HCT116 (cell line): ENCODE measurements around the gene EIF3B. TPM values are rescaled to one million over a fixed set of nuclear protein-coding genes. Genes with fewer than 3 reads are reported as not detected.
"Not testable (repeated sequence)": the region's sequence is repeated elsewhere in the genome, so short reads cannot be mapped to it uniquely, and the experiment has no call there.

Source experiments
- ATAC-seq: fragments of 200-7000 bp; cut with Tn5 transposase; 2 replicates; pipeline ENCODE4 v1.9.1; 2020; ENCODE audit warnings: mild to moderate bottlenecking, moderate library complexity
- BruUV-seq: library from RNA; stranded (reverse); fragments of 400-500 nt; replicated peaks from 2 replicates; lab custom pipeline; 2021; lab: Mats Ljungman, UMichigan
- CTCF ChIA-PET: fragments of 300-600 bp; sonication (Branson Sonifier 250); formaldehyde crosslinking; loops from one replicate; lab custom pipeline; 2021; ENCODE audit warnings: antibody characterized with exemption; lab: Charles Lee
- POLR2A ChIA-PET: fragments of 300-600, 350-600 bp; sonication (Branson Sonifier 250); formaldehyde crosslinking; loops from one replicate; lab custom pipeline; 2021; ENCODE audit warnings: antibody characterized with exemption; lab: Charles Lee
- RAD21 ChIA-PET, 2 experiments: fragments of 300-600 bp; sonication (Branson Sonifier 250); formaldehyde crosslinking; loops; one replicate each; lab custom pipeline; 2023; ENCODE audit warnings: low total read pairs in 2 of 2; ENCODE audit not compliant: uncharacterized antibody in 2 of 2, unreplicated experiment in 2 of 2, low non-redundant PET in 1 of 2; lab: Charles Lee
- DNase-seq: peaks from one replicate; pipeline ENCODE4 v3.0.0-alpha.2; 2010; ENCODE audit warnings: low read depth, low spot score
- H2AFZ ChIP-seq: fragments of 200-600 bp; shearing (Covaris generic), sonication (generic); 2 replicates; pipeline ENCODE4 v1.6.1; 2017; ENCODE audit warnings: low read depth, mixed run types, mixed read lengths, antibody characterized with exemption, low read length; ENCODE audit not compliant: poor library complexity, severe bottlenecking
- H3K27ac ChIP-seq: 2 replicates; pipeline ENCODE4 v1.5.1; 2012; ENCODE audit warnings: low read depth, low read length
- H3K27me3 ChIP-seq: fragments of 200-600 bp; sonication (generic); 2 replicates; pipeline ENCODE4 v1.6.1; 2016; ENCODE audit warnings: mixed run types, low read length, mixed read lengths; ENCODE audit not compliant: insufficient read depth
- H3K36me3 ChIP-seq, 2 experiments: fragments of 200-500 bp in 1 of 2; fragments of 200-600 bp in 1 of 2; sonication (Bioruptor generic) in 1 of 2; sonication (generic) in 1 of 2; 2 replicates each; pipeline versions ENCODE4 v1.5.1 to v1.6.1; 2014 to 2016; ENCODE audit warnings: low read length in 2 of 2, inconsistent platforms in 1 of 2, mixed read lengths in 1 of 2, mixed run types in 1 of 2; ENCODE audit not compliant: insufficient read depth in 2 of 2, control insufficient read depth in 1 of 2
- H3K4me1 ChIP-seq, 2 experiments: fragments of 200-600 bp in 1 of 2; sonication (generic) in 1 of 2; 2 replicates each; pipeline versions ENCODE4 v1.5.1 to v1.6.1; 2012 to 2017; ENCODE audit warnings: low read length in 2 of 2, inconsistent platforms in 1 of 2, mild to moderate bottlenecking in 1 of 2, mixed read lengths in 1 of 2, mixed run types in 1 of 2, moderate library complexity in 1 of 2; ENCODE audit not compliant: insufficient read depth in 2 of 2, control insufficient read depth in 1 of 2
- H3K4me2 ChIP-seq: fragments of 200-600 bp; sonication (generic); 2 replicates; pipeline ENCODE4 v1.6.1; 2017; ENCODE audit warnings: mixed run types, low read length, mixed read lengths
- H3K4me3 ChIP-seq, 2 experiments: fragments of 200-600 bp in 1 of 2; sonication (generic) in 1 of 2; replicated peaks in 1 of 2; 2 replicates each; pipeline ENCODE4 v1.5.1; 2011 to 2016; ENCODE audit warnings: low read length in 2 of 2, control low read depth in 1 of 2, low read depth in 1 of 2, mild to moderate bottlenecking in 1 of 2, mixed read lengths in 1 of 2, mixed run types in 1 of 2
- H3K79me2 ChIP-seq: fragments of 200-600 bp; sonication (generic); 2 replicates; pipeline ENCODE4 v1.6.1; 2017; ENCODE audit warnings: mild to moderate bottlenecking, mixed run types, low read length, moderate library complexity, mixed read lengths; ENCODE audit not compliant: insufficient read depth
- H3K9ac ChIP-seq: fragments of 200-600 bp; sonication (generic); 2 replicates; pipeline ENCODE4 v1.6.1; 2016; ENCODE audit warnings: low read length, mixed read lengths
- H3K9me2 ChIP-seq: fragments of 200-600 bp; sonication (generic), shearing (Covaris generic); 2 replicates; pipeline ENCODE4 v1.6.1; 2017; ENCODE audit warnings: mixed run types, mild to moderate bottlenecking, moderate library complexity; ENCODE audit not compliant: insufficient read depth
- H3K9me3 ChIP-seq, 2 experiments: fragments of 200-500 bp in 1 of 2; fragments of 200-600 bp in 1 of 2; sonication (Bioruptor generic) in 1 of 2; sonication (generic) in 1 of 2; 2 replicates each; pipeline ENCODE4 v1.6.1; 2014 to 2017; ENCODE audit warnings: low read length in 2 of 2, mixed read lengths in 2 of 2, inconsistent platforms in 1 of 2, low read depth in 1 of 2, mild to moderate bottlenecking in 1 of 2, mixed run types in 1 of 2, moderate library complexity in 1 of 2; ENCODE audit not compliant: control insufficient read depth in 1 of 2, insufficient read depth in 1 of 2
- H4K20me1 ChIP-seq: fragments of 200-600 bp; sonication (generic), shearing (Covaris generic); 2 replicates; pipeline ENCODE4 v1.6.1; 2017; ENCODE audit warnings: mixed run types, mild to moderate bottlenecking, moderate library complexity; ENCODE audit not compliant: insufficient read depth
- EGR1 ChIP-seq: IDR thresholded peaks from 2 replicates; pipeline ENCODE4 v1.6.1; 2012; ENCODE audit warnings: low read depth
- ZNF274 ChIP-seq: fragments of 200-500 bp; sonication (Bioruptor generic); IDR thresholded peaks from 2 replicates; pipeline ENCODE4 v1.6.1; 2014; ENCODE audit warnings: mild to moderate bottlenecking, low read depth, low read length, inconsistent platforms
- intact Hi-C: fragments of 100-400 bp; cut with micrococcal nuclease; formaldehyde crosslinking; loops from 2 replicates; pipeline ENCODE4 v1.10.0; 2022
- total RNA-seq: library from RNA; stranded (reverse); gene quantifications from one replicate; pipeline ENCODE4 v1.2.1, GENCODE V29; 2021; ENCODE audit not compliant: unreplicated experiment
- TF ChIP-seq, protein P1 (sequence below): IDR thresholded peaks from 2 replicates; pipeline ENCODE4 v1.6.1; 2011; ENCODE audit warnings: mild to moderate bottlenecking, low read length, moderate library complexity; ENCODE audit not compliant: insufficient replicate concordance; ENCODE audit errors: extremely low read depth
- TF ChIP-seq, protein P2 (sequence below), 3 experiments: fragments of 200-600 bp in 1 of 3; sonication (generic) in 1 of 3; IDR thresholded peaks in 2 of 3; conservative IDR thresholded peaks in 1 of 3; 2 replicates each; pipeline ENCODE4 v1.5.1; 2012 to 2017; ENCODE audit warnings: low read depth in 2 of 3, low read length in 2 of 3, antibody characterized with exemption in 1 of 3, borderline replicate concordance in 1 of 3, control low read depth in 1 of 3, mild to moderate bottlenecking in 1 of 3, mixed read lengths in 1 of 3, mixed run types in 1 of 3, moderate library complexity in 1 of 3; ENCODE audit not compliant: insufficient read depth in 1 of 3

EIF3B gene
- total RNA-seq, 1 experiment from 2014 or later = 324 TPM

GRCh38 chr7:2388637-2388954 is 34.0 kb downstream of the EIF3B start:
- H3K79me2 ChIP-seq = no peaks in the 10 kb centered on the region
- no peaks in the 10 kb centered on the region for H3K36me3 ChIP-seq
- H3K9me2 ChIP-seq = no peaks in the 10 kb centered on the region
- no peaks in the 10 kb centered on the region for H3K27me3 ChIP-seq
- ATAC-seq (no peak), DNase-seq (no peak)
- H3K27ac ChIP-seq = no peak overlapping the region
- no peak overlapping the region for H3K9ac ChIP-seq
- RAD21 ChIA-PET = no interaction called here
- H3K4me1 ChIP-seq = peaks cover 3 to 6% of the 10 kb centered on the region in 2 experiments
- H4K20me1 ChIP-seq = no peaks in the 10 kb centered on the region
- CTCF ChIA-PET = no interaction called here
- no TSS peak for BruUV-seq
- no peak overlapping the region for H3K4me2 ChIP-seq
- no peak overlapping the region for H3K4me3 ChIP-seq
- intact Hi-C loops = no loop called here
- no peak overlapping the region for H2AFZ ChIP-seq
- TF ChIP-seq, protein P1, sequence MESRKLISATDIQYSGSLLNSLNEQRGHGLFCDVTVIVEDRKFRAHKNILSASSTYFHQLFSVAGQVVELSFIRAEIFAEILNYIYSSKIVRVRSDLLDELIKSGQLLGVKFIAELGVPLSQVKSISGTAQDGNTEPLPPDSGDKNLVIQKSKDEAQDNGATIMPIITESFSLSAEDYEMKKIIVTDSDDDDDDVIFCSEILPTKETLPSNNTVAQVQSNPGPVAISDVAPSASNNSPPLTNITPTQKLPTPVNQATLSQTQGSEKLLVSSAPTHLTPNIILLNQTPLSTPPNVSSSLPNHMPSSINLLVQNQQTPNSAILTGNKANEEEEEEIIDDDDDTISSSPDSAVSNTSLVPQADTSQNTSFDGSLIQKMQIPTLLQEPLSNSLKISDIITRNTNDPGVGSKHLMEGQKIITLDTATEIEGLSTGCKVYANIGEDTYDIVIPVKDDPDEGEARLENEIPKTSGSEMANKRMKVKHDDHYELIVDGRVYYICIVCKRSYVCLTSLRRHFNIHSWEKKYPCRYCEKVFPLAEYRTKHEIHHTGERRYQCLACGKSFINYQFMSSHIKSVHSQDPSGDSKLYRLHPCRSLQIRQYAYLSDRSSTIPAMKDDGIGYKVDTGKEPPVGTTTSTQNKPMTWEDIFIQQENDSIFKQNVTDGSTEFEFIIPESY = no peak
- TF ChIP-seq EGR1 = no peak
- TF ChIP-seq, protein P2, sequence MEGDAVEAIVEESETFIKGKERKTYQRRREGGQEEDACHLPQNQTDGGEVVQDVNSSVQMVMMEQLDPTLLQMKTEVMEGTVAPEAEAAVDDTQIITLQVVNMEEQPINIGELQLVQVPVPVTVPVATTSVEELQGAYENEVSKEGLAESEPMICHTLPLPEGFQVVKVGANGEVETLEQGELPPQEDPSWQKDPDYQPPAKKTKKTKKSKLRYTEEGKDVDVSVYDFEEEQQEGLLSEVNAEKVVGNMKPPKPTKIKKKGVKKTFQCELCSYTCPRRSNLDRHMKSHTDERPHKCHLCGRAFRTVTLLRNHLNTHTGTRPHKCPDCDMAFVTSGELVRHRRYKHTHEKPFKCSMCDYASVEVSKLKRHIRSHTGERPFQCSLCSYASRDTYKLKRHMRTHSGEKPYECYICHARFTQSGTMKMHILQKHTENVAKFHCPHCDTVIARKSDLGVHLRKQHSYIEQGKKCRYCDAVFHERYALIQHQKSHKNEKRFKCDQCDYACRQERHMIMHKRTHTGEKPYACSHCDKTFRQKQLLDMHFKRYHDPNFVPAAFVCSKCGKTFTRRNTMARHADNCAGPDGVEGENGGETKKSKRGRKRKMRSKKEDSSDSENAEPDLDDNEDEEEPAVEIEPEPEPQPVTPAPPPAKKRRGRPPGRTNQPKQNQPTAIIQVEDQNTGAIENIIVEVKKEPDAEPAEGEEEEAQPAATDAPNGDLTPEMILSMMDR (IDR thresholded peaks at IDR 0.05 in 2 of 3, conservative IDR thresholded peaks at IDR 0.05 in 1 of 3; ENCODE audit: borderline replicate concordance in 1 of 3, insufficient read depth in 1 of 3, low read depth in 2 of 3, low read length in 2 of 3) = no peak
- no peak for TF ChIP-seq ZNF274
- TF ChIP-seq, all 23 proteins: peak for 0
- H3K9me3 ChIP-seq = no peaks in the 10 kb centered on the region
- POLR2A ChIA-PET = no interaction called here

- H3K27me3 ChIP-seq, H3K27ac ChIP-seq, H3K4me3 ChIP-seq, H3K9me2 ChIP-seq, POLR2A ChIA-PET, DNase-seq, H3K4me1 ChIP-seq, RAD21 ChIA-PET, intact Hi-C loops, CTCF ChIA-PET, H4K20me1 ChIP-seq, H2AFZ ChIP-seq, H3K79me2 ChIP-seq, ATAC-seq, H3K9ac ChIP-seq, H3K9me3 ChIP-seq, H3K36me3 ChIP-seq, BruUV-seq, H3K4me2 ChIP-seq: not testable (repeated sequence)
Measured at GRCh38 chr7:2390020-2390816, 35.6 kb downstream of the EIF3B start.
